GM20000 (cell line): ENCODE results near the gene MSMB.

ENCODE experiments used
- DNase-seq: peaks from one replicate; pipeline ENCODE4 v3.0.0; 2012; ENCODE audit warnings: low spot score
- CTCF ChIP-seq: IDR thresholded peaks from 2 replicates; pipeline ENCODE4 v1.5.1; 2012; ENCODE audit warnings: mild to moderate bottlenecking, control low read depth; ENCODE audit errors: extremely low read depth, missing control alignments

Gene MSMB

DNA sequence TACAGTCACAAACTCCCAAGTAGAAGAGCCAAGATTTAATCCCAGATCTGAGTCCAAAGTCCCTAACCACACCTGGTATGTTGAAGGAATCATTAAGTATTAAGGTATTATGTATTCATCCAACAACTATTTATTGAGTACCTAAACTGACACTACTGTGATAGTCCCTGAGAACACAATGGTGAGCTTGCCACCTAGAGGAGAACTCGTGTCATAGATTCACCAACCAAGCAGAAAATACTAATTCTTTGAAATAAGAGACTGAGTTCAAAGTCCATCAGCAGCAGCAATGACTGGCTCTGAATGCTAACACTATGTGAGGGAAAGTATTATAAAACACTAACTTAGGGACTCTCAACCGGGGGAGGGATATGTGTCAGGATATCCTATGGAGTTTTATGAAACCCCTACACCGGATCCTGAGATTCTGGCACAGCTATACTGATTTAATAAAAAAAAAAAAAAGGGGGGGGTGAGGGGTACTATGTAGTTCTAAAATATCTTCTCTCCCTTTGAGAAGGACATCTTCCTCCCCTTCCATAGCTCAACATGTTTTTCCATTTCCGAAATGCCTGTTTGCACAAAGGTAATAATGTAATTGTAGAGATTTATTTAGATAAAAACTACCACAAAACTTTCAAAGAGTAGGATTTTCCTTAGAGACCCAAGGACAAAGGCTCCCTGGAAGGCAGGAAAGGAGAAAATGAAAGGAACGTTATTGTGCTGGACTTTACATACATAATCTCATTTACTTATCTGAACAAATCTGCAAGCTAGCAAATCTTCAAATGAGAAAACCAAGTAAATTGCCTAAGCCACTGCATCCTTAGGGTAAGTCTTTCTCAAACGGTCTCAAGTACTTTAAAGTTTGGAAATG is 17.2 kb downstream of the MSMB start:
- TF ChIP-seq CTCF = peak; percentile 61

GRCh38 chr10:46026106-46026505 is 20.0 kb downstream of the MSMB start:
- DNase-seq = no peak
- TF ChIP-seq CTCF = no peak

More for the DNA sequence above, 17.2 kb downstream of the MSMB start:
- DNase-seq = peak; percentile 65

DNA sequence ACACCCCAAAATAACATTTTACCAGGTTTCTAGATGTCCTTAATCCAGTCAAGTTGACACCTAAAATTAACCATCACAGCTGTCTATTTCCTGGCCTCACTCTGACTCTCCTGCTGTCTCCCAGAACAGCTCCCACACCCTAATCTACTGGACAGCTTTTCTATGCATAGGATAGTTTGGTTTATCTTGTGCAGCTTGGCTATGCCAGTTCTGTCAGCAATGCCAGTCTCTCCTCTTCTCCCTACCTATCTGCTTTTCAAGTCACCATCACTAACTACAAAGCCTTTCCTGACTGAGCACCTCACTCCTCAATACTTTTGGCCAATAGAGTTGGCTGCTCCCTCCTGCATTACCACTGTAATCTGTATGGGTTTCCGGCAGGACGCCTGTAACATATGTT is 20.7 kb downstream of the MSMB start:
- TF ChIP-seq CTCF = no peak
- no peak for DNase-seq

GRCh38 chr10:46024948-46025347 is 21.1 kb downstream of the MSMB start:
- no peak for DNase-seq
- TF ChIP-seq CTCF = no peak

- DNase-seq = peak; percentile 86
- TF ChIP-seq CTCF = peak; percentile 14
Observed at GRCh38 chr10:46022978-46023702, 22.9 kb downstream of the MSMB start.

GRCh38 chr10:46020344-46020657 is 25.8 kb downstream of the MSMB start:
- DNase-seq = no peak
- TF ChIP-seq CTCF = no peak

DNA sequence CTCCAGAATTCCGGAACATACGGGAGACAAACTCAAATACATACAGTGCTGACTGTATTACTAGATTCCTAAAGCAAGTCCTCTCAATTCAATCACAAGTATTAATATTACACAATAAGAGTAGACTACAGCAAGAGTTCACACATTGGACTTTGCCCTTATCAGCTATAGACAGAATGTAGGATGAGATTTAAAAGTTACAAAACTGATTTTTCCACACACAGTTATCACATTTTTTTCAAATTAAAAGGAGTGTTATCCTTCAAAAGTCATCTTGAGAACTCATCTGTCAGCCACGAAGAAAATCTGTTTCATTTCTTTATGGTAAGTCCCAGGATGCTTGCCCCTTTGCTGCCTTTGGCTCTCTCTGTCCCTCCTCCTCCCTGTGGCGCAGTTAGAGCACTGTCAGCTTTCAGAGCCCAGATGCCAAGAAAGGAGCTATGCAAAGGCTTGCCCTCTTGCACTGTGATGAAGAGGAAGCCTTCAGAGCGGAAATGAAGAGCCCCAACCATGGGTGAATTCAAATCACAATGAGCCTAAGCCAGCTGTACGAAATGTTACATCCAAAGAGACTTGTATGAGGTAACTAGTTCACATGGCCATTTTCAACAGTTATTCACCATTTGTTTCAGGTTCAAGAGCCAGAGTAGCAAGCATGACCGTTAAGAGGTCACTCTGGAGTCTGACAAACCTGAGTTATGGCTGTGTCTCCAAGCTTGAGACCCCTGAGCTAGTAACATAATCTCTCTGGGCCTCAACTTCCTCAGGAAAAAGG is 26.3 kb downstream of the MSMB start:
- TF ChIP-seq CTCF = no peak
- no peak for DNase-seq
